Left forelimb (tissue), 1 donor: ENCODE data around the gene SLC49A4.
"Not testable (repeated sequence)": the region's sequence is repeated elsewhere in the genome, so short reads cannot be mapped to it uniquely, and the experiment has no call there.

ENCODE experiments used
- DNase-seq: peaks from one replicate; pipeline ENCODE4 v3.0.0-alpha.2; 2018; ENCODE audit warnings: low spot score

SLC49A4 gene

DNA sequence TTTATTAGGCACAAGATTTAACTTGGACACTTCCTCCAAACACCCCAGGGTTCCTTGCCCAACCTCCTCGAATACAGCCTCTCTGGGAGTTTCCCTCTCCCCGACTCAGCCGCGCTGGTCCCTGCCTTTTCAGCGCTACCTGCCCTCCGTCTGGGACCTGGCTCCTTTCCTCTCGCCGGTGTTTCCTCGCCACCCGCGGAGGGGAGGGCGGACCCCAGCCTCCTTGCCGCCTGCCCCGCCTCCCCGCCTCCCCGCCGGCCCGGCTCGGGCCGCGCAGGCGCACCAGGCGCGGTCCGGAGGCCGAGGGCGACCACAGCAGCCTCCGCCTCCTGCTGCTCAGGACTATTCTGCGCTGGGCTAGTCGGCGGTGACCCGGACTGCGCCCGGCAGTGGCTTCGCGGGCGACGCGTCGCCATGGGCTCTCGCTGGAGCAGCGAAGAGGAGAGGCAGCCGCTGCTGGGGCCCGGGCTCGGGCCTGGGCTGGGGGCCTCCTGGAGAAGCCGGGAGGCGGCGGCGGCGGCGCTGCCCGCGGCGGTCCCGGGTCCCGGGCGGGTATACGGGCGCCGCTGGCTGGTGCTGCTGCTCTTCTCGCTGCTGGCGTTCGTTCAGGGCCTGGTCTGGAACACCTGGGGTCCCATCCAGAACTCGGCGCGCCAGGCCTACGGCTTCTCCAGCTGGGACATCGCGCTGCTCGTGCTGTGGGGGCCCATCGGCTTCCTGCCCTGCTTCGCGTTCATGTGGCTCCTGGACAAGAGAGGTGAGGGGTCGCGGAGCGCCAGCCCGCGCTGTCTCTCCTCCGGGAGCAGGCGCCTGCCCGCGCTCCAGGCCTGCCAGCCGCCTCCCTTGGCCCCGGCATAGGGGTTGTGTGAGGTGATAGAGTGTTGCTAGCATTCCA lies at the start of gene SLC49A4:
TSS of gene SLC49A4 (plus strand) at position 291 of the 895 bp plus-strand sequence. CDS start at position 415, 124 bp downstream.
- peak; percentile 88 for DNase-seq

DNA sequence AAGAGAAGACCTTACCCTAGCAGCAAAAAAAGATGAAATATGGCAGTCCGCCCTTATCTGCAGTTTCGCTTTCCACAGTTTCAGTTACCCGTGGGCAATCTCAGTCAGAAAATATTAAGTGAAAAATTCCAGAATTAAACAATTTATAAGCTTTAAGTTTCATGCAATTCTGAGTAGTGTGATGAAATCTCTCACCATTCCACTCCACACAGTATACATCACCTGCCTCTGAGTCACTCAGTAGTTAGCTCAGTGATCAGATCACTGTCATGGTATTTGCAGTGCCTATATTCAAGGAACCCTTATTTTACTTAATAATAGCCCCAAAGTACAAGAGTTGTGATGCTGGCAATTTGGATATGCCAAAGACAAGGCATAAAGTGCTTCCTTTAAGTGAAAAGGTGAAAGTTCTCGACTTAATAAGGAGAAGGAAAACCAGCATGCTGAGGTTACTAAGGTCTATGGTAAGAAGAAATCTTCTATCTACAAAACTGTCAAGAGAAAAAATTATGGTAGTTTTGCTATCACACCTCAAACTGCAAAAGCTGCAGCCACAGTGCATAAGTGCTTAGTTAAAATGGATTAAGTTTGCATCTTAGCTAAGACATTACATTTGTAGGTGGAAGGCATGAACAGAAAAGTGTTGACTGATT lies 49.4 kb upstream of the SLC49A4 start:
- DNase-seq: no peak

- DNase-seq: not testable (repeated sequence)
Measured at GRCh38 chr3:122747295-122747694, 47.6 kb upstream of the SLC49A4 start.

DNA sequence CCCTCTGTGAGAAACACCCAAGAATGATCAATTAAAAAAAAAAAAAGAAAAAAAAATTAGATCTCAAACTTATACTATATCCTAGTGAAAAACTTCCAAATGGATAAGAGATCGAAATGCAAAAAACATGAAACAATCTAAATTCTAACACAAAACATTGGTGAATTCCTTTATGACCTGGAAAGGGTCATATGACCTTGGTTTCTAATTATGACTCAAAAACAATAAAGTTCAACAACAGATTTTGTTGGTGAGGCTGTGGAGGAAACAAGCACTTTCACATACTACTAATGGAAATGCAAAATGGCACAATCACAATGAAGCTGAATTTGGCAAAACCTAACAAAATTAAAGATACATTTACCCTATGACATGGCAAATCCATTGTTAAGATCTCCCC lies 46.5 kb upstream of the SLC49A4 start:
- no peak for DNase-seq

DNA sequence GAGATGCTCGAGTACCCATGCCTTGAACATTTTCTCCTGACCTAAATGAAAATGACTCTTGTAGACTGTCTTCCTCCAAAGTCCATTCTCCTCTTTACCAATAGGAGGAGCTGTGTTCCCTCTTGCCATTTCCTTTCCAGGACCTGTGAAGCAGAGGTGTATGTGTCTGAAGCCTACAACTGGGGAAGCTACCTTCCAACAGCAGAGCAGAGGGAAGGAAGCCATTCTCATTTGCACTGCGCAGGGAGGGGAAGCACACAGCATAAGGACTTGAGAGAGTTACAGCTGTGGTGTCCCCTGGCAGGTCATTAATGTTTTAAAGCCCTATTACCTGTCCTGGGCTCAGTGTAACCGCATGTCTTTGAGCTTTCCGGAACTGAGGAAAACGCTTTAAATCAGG lies 39.9 kb upstream of the SLC49A4 start:
- no peak for DNase-seq

GRCh38 chr3:122755491-122755890 lies 39.4 kb upstream of the SLC49A4 start:
- DNase-seq: no peak

GRCh38 chr3:122758877-122759560 lies 35.9 kb upstream of the SLC49A4 start:
- DNase-seq: no peak

DNA sequence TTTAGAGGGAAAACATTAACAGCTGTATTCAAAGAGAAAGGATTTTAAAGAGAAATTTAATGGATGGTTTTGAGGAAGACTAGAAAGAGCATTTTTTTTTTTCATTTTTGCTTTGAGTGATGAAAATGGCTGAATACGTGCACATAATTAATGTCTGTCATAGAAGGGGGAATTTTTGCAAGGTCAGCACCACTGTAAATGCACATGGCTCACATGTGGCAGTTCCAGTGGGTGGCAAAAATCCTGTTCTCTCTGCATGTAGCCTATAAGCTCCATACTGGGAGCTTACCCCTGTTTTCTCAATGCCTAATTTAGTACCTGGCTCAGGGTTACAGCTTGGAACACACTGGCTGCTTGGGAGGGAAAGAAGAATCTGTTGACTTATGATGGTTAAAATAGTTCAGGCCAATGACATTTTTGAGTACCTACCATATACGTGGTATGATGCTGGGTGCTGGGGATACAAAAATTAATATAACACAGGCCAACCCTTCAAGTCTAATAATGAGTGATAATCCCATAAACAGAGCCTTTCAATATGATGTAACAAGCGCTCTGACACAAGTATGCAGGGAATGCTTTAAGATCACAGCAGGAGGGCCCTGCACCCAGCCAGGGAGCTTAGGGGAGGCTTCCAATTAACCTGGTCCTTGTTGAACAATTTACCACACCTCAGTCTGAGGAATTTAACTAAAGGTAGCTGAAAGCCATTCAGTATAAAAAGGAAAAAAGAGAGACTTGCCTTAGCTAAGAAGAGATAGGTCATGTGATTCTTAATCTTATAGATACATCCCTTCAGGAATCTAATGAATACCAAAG lies 34.2 kb upstream of the SLC49A4 start:
- no peak for DNase-seq

GRCh38 chr3:122766430-122766829 lies 28.4 kb upstream of the SLC49A4 start:
- no peak for DNase-seq

- no peak for DNase-seq
Measured at GRCh38 chr3:122767540-122768372, 27.1 kb upstream of the SLC49A4 start.

DNA sequence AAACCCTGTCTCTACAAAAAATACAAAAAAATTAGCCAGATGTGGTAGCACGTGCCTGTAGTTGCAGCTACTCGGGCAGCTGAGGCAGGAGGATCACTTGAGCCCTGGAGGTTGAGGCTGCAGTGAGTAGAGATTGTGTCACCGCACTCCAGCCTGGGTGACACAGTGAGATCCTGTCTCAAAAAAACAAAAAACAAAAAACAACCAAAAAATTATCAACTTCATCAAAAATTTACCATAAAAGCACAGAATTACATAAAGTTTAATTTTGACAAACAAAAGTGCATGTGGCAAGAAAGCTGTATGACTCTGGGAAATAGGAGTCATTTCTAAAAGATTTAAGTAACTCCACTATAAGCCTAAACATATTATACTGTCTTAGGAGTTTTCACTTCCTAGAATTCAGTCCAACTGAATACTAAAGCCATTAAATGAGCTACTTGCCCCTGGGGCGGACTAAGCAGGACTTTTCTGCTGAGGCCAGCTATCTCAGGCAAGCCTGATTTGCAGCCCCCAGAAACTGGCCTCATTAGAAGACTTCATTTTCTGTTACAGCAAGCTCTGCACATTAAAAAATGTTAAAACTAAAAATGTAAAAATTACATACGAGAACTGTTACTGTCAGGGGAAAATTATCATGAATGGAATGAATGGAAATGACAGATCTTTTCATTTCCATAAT lies 24.2 kb upstream of the SLC49A4 start:
- DNase-seq: no peak

DNA sequence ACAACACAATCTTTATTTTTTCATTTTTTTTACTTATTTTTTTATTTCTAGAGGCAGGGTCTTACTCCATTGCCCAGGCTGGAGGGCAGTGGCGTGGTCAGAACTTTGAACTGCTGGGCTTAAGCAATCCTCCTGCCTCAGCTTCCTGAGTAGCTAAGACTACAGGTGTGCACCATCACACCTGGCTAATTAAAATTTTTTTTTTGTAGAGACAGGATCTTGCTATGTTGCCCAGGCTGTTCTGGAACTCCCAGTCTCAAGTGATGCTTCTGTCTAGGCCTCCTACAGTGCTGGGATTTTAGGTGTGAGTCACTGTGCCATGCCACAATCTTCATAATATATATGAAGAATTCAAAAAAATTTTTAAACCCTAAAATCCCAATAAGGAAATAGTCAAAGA lies 22.0 kb upstream of the SLC49A4 start:
- DNase-seq: no peak

DNA sequence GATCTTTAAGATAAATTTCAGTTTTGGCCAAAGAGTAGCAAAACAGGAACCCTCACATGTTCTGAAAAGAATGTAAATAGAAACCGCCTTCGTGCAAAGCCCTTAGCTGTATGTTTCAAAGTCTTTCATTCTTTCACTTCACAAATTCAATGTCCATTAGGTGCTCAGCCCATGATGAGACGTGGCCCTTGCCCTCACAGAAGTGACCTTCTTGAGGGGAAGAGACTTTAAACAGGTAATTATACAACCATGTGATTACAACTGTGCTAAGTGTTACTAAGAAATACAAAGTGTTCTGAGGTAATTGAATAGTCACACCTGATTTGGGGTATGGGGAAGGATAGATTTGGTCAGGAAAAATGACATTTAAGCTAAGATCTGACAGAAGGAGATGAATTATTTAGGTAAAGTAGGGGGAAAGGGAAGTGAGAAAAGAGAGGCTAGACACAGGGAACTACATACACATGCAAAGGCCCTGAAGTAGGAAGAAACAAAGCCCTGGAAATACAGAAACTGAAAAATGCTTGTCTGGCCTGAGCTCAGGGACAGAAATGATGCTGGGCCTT lies 20.8 kb upstream of the SLC49A4 start:
- DNase-seq: no peak

DNA sequence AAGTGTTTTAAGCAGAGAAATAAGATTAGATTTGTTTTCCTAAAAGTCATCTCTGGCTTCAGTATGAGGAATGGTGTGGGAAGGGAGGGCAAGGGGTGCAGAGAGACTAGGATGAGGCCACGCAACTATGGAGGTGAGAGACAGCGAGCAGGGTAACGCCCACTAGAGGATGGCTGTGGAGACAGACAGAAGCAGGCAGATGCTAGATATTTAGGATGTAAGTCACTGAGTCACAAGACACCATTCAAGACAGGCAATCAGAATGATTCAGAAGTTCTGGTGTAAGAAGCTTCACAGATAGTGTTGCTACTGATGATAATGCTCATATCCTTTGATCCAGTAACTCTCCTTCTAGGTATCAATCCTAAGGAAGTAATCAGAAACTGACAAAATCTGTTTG lies 20.3 kb upstream of the SLC49A4 start:
- DNase-seq: no peak

GRCh38 chr3:122776675-122777468 lies 18.0 kb upstream of the SLC49A4 start:
- no peak for DNase-seq

GRCh38 chr3:122777563-122777962 lies 17.3 kb upstream of the SLC49A4 start:
- DNase-seq: no peak

DNA sequence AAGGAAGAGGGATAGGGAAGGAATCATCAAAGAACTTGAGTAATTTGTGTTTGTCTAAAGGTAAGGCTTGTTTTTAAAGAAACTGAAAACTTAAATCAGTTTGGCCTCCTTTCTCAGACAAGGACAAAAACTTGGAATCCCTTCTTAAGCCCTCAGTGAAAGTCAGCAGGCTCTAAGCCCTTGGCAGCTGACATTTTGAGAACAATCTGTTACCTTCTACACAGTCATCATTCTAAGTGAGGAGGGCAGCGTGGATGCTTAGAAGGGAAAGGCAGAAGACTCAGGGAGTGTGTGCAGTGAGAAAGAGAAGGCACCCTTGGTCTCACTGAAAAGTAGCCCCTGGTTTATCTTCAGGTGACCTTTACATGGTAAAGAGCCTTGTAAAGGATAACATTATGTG lies 12.1 kb upstream of the SLC49A4 start:
- no peak for DNase-seq

GRCh38 chr3:122784436-122784835 lies 10.4 kb upstream of the SLC49A4 start:
- no peak for DNase-seq

DNA sequence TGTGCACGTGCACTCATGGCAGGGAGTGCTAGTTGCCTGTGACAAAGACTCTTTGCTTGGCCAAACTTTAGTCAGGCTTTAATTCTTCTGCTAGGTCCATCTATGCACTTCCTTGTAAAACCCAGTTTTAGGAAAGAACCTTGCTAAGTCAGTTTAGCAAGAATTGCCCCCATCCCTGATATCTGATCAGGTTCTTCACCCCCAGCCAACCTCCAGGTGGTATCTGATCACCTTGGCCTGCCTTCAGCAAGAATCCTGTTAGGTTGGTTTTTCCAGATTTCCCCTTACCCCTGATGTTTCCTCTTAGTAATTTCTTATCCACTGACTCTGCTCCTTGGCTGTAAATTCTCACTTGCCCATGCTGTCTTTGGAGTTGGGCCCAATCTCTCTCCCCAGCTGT lies 9.6 kb upstream of the SLC49A4 start:
- DNase-seq: no peak
